Measurements from ENCODE around the gene RABGGTA.
A peak's percentile ranks its signal among the peaks of the same experiment; 100 is the strongest.

RABGGTA gene

GRCh38 chr14:24308342-24309124 is 37.1 kb upstream of the RABGGTA start:
- no peaks in the 10 kb centered on the region for H3K9me3 Mint-ChIP-seq
- ATAC-seq (no peak), DNase-seq (no peak)
- H3K4me1 Mint-ChIP-seq: peaks cover 55% of the 10 kb centered on the region
- H3K4me3 Mint-ChIP-seq: no peak overlapping the region
- H3K27me3 Mint-ChIP-seq: no peaks in the 10 kb centered on the region
- H3K27ac Mint-ChIP-seq: no peak overlapping the region

- Mint-ChIP-seq H3K4me1 (peaks cover 47% of the 10 kb centered on the region), H3K27me3 (no peaks in the 10 kb centered on the region), H3K4me3 (no peak within 1 kb of the TSS), H3K27ac (peak within 1 kb of the TSS in 1 of 2 donors; percentile 16), H3K9me3 (no peaks in the 10 kb centered on the region)
- DNase-seq (peak; percentile 54 to 62), ATAC-seq (peak; percentile 3)
Observed at GRCh38 chr14:24307575-24308341, 36.4 kb upstream of the RABGGTA start, which contains the start of gene CIDEB. TSS of gene CIDEB (minus strand) at chr14:24307977. CDS start at chr14:24307858, 119 bp downstream.

DNA sequence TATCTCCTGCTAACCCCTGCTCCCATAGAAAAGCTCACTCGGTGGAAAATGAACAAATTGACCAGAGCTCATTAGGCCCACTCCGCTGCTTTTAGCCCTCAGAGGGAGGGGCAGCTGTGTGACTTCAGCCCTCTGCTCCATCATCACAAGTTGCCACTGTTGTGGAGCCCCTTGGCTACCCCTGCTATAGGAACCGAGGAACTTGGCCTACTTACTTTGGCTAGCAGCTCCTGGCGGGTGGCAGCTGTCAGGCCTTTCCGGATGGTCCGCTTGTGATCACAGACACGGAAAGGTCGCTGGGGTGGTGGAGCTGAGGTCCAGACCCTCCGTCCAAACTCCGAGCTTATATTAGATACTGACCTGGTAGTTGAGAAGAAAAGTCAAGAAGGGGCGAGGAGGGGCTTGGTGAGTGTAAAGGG is 35.8 kb upstream of the RABGGTA start:
- DNase-seq (no peak), ATAC-seq (no peak)
- H3K4me1 Mint-ChIP-seq: peaks cover 47% of the 10 kb centered on the region
- H3K9me3 Mint-ChIP-seq: no peaks in the 10 kb centered on the region
- H3K27ac Mint-ChIP-seq: peak overlapping the region in 1 of 2 donors; percentile 16
- H3K4me3 Mint-ChIP-seq: no peak overlapping the region
- H3K27me3 Mint-ChIP-seq: no peaks in the 10 kb centered on the region

- no peak overlapping the region for H3K27ac Mint-ChIP-seq
- H3K4me1 Mint-ChIP-seq: peaks cover 44% of the 10 kb centered on the region
- no peak overlapping the region for H3K4me3 Mint-ChIP-seq
- DNase-seq (no peak), ATAC-seq (no peak)
- no peaks in the 10 kb centered on the region for H3K9me3 Mint-ChIP-seq
- no peaks in the 10 kb centered on the region for H3K27me3 Mint-ChIP-seq
Observed at GRCh38 chr14:24304019-24304387, 32.6 kb upstream of the RABGGTA start.

DNA sequence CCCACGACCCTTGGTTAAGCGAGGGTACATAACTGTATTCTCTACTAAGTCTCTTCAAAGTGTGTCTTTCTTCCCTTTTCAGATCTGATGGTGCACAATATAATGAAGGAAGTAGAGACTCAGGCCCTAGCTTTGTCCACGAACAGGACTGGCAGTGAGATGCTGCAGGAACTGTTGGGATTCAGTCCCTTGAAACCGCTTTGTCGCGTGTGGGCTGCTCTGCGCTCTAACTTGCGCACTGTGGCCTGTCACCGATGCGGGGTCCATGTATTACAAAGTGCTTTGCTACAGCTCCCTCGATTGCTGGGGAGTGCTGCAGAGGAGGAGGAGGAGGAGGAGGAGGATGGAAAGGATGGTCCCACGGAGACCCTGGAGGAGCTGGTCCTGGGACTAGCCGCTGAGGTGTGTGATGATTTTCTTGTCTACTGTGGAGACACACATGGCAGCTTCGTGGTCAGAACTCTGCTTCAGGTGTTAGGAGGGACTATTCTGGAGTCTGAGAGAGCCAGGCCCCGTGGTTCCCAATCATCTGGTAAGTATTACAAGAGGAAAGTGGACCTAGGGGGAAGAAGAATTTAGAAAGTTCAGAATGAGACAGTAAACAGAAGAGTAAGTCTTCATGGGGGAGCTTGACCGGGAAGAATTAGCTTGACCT is 29.1 kb upstream of the RABGGTA start:
- no peaks in the 10 kb centered on the region for H3K9me3 Mint-ChIP-seq
- H3K4me1 Mint-ChIP-seq: peaks cover 62% of the 10 kb centered on the region
- H3K27me3 Mint-ChIP-seq: no peaks in the 10 kb centered on the region
- peak overlapping the region in 1 of 2 donors; percentile 92 for H3K27ac Mint-ChIP-seq
- H3K4me3 Mint-ChIP-seq: peak overlapping the region; percentile 88 to 89
- no peak for ATAC-seq
- DNase-seq: no peak

DNA sequence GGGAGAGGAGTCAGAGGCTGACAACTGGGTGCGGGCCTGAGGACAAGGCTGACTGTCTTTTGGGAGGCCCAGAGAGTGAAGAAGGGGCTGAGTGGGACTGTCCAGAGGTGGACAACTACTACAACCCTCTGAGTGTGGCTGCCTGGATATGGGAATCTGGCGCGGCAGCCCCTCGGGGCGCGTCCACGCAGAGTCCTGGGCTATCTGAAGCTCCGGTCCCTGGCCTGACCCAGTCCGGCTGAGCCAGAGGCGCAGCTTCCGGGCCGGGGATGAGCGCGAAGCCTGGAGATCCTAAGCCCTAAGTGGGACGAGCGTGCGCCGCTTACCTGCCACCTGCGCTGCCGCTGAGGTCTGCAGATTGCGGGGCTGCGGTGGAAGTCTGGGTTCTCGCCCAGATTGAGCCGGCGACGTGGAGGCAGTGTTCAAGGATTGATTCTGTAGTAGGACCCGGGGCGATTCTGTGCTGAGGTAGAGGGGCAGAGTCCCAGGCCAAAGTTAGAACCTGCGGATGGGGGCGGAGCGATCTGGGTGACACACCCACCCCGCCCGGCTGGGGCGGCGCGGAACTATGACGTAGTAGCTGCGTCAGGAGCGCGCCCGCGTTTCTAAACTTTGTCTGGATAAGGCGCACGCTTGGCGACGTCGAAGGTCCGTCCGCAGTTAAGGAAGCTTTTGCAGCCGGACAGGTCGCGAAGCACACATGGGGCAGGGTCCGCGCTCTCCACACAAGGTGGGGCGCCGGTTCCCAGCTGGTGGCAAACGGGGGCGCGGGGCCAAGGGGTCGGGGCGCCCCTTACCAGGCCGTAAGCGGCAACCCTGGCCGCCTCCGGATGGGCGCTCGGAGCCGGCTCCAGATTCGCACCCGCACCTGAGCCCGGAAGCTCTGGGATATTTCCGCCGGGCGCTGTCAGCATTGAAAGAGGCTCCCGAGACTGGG is 28.1 kb upstream of the RABGGTA start, which contains the start of the genes DHRS1 and NOP9:
Gene DHRS1 (minus strand): TSS at position 526 of the 937 bp plus-strand sequence. CDS start 674 bp downstream, outside the sequence.
Gene NOP9 (plus strand): TSS at position 596 of the 937 bp plus-strand sequence. CDS start 105 bp downstream, at position 701.
- DNase-seq (peak; percentile 90 to 91), ATAC-seq (peak; percentile 82)
- H3K9me3 Mint-ChIP-seq: no peaks in the 10 kb centered on the region
- peak within 1 kb of the TSS; percentile 92 for H3K27ac Mint-ChIP-seq
- H3K4me3 Mint-ChIP-seq: peak within 1 kb of the TSS; percentile 88 to 89
- H3K4me1 Mint-ChIP-seq: peaks cover 62% of the 10 kb centered on the region
- no peaks in the 10 kb centered on the region for H3K27me3 Mint-ChIP-seq

DNA sequence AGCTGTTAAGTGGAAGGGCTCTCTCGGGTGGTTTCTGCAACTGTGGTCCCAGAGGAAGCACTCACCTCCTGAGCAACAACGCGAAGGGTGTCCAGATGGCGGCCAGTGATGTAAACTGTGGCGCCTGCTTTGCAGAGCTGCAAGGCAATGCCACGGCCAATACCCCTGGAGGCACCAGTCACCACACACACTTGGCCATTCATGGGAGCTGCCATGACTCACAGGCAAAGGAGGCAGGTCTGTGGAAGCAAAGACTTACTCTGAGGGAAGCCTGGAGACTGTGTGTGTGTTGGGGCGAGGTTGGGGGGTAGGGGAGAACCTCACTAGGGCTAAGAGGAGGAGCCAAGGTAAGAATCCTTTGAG is 27.5 kb upstream of the RABGGTA start:
- peak overlapping the region; percentile 92 for H3K27ac Mint-ChIP-seq
- DNase-seq (no peak), ATAC-seq (peak; percentile 3)
- H3K4me3 Mint-ChIP-seq: peak overlapping the region; percentile 88 to 89
- no peaks in the 10 kb centered on the region for H3K9me3 Mint-ChIP-seq
- peaks cover 62% of the 10 kb centered on the region for H3K4me1 Mint-ChIP-seq
- H3K27me3 Mint-ChIP-seq: no peaks in the 10 kb centered on the region

GRCh38 chr14:24297190-24297964 is 26.0 kb upstream of the RABGGTA start:
- H3K4me1 Mint-ChIP-seq: peaks cover 59% of the 10 kb centered on the region
- H3K27me3 Mint-ChIP-seq: no peaks in the 10 kb centered on the region
- peak; percentile 44 for ATAC-seq
- H3K4me3 Mint-ChIP-seq: peak overlapping the region; percentile 2 to 13
- no peaks in the 10 kb centered on the region for H3K9me3 Mint-ChIP-seq
- peak overlapping the region; percentile 1 to 35 for H3K27ac Mint-ChIP-seq
- DNase-seq: no peak

- Mint-ChIP-seq H3K4me1 (peaks cover 59% of the 10 kb centered on the region), H3K4me3 (peak overlapping the region; percentile 32 to 41), H3K27me3 (no peaks in the 10 kb centered on the region), H3K9me3 (no peaks in the 10 kb centered on the region), H3K27ac (peak overlapping the region; percentile 81 to 97)
- peak; percentile 91 for ATAC-seq
- peak; percentile 73 to 86 for DNase-seq
Observed at GRCh38 chr14:24296341-24297157, 25.2 kb upstream of the RABGGTA start.

DNA sequence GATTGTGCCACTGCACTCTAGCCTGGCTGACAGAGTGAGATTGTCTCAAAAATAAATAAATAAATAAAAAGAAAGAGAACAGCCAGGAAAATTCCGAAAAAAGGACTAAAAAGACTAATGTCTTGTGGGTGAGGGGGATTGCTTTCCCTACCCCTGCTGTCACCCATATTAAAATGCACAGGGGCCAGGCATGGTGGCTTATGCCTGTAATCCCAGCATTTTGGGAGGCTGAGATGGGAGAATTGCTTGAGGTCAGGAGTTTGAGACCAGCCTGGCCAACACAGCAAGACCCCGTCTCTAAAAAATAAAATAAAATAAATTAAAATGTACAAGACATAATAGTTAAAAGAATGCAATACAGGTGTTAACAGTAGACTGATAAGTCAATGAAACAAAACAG is 22.1 kb upstream of the RABGGTA start:
- Mint-ChIP-seq H3K27me3 (no peaks in the 10 kb centered on the region), H3K4me1 (peaks cover 64% of the 10 kb centered on the region), H3K9me3 (no peaks in the 10 kb centered on the region), H3K27ac (no peak overlapping the region), H3K4me3 (no peak overlapping the region)
- ATAC-seq (no peak), DNase-seq (no peak)

DNA sequence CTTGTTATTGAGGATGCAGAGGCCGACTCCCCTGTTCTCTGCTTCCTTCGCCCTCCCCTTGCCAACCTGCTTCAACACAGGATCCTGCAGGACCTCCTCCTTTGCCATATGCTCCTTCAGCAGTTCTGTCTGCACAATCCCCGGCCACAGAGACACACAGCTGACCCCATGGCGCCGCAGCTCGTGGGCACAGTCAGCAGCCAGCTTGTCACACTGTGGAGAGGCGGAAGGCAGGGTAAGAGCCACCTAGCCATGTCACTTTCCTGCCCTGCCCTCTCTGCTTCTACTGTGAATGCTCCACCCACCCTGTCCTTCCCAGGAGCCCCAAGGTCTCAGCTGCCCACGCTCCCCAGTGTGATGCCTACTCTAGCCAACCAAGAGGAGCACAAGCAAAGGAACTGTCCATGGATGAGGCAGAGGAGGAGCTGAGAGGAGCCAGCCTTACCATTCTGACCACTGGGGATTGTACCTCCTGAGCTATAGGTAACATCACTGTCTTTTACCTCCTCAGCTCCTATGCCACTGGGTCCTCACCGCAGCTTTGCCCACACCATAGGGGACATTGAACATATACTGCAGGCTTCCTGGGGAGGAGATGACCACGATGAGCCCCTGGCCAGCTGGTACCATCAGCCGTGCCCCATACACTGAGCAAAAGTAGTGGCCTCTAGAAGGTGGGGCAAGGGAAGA is 20.9 kb upstream of the RABGGTA start:
- Mint-ChIP-seq H3K9me3 (no peaks in the 10 kb centered on the region), H3K4me3 (no peak overlapping the region), H3K27ac (no peak overlapping the region), H3K4me1 (peaks cover 64% of the 10 kb centered on the region), H3K27me3 (no peaks in the 10 kb centered on the region)
- DNase-seq (no peak), ATAC-seq (no peak)

DNA sequence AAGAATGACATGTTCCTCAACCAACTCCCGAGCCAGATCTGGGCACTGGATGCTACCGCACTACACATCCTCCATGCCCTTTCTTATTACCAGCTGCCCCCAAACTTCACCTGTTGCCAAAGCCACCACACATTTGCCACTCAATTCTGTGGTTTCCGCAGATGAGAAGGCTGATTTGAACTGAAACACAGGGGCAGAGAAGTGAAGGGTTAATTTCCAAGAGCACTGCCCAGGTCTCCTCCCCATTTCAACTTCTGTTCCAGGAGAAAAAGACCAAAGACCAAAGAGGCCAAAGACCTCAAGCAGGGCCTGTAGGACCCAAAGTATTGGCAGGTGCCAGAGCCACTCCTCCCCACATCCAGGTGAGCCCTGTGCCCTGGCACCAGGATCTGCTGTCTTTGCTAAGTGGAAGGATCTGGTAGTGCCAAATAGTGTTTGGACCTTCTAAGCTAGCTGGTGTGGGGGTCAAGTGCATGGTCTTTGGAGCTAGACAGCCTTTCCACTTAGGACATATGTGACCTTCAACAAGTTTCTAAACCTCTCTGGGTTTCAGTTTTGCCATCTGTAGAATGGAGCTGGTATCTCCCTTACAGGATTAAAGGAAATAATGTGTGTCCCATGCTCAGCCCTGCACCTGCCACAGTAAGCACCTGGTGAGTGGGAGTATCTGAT is 20.2 kb upstream of the RABGGTA start:
- ATAC-seq (no peak), DNase-seq (no peak)
- Mint-ChIP-seq H3K4me1 (peaks cover 62% of the 10 kb centered on the region), H3K9me3 (no peaks in the 10 kb centered on the region), H3K27ac (no peak overlapping the region), H3K27me3 (no peaks in the 10 kb centered on the region), H3K4me3 (no peak overlapping the region)

All from stimulated activated naive CD8-positive, alpha-beta T cell treated with anti-CD3 and anti-CD28 coated beads, Interleukin-15, amount 100 ng/mL, for 72 hours (primary cell).